NCI-H2081 treated with DMSO at 0.1 percent for 48 hours (cell line): ENCODE data around the gene ZW10.
A peak's percentile ranks its signal among the peaks of the same experiment; 100 is the strongest.
"Not testable (repeated sequence)": the region's sequence is repeated elsewhere in the genome, so short reads cannot be mapped to it uniquely, and the experiment has no call there.

ENCODE experiments used
- DNase-seq: peaks from one replicate; lab custom pipeline; 2025; lab: John Stamatoyannopoulos, UW

The ZW10 gene

GRCh38 chr11:113752932-113753331 lies 20.6 kb downstream of the ZW10 start:
- no peak for DNase-seq

GRCh38 chr11:113736323-113736722 lies 37.2 kb downstream of the ZW10 start:
- DNase-seq: no peak

GRCh38 chr11:113732092-113732491 lies 41.4 kb downstream of the ZW10 start:
- no peak for DNase-seq

- DNase-seq: peak; percentile 7
These were observed 42.4 kb downstream of the ZW10 start for GRCh38 chr11:113730887-113731726.

GRCh38 chr11:113729456-113729855 lies 44.0 kb downstream of the ZW10 start:
- no peak for DNase-seq

GRCh38 chr11:113728814-113729213 lies 44.7 kb downstream of the ZW10 start:
- DNase-seq: no peak

- no peak for DNase-seq
These were observed 47.6 kb downstream of the ZW10 start for GRCh38 chr11:113725913-113726312.

- no peak for DNase-seq
These were observed 48.1 kb downstream of the ZW10 start for GRCh38 chr11:113725407-113725806.

GRCh38 chr11:113724778-113725177 lies 48.7 kb downstream of the ZW10 start:
- DNase-seq: no peak

- DNase-seq: no peak
These were observed 49.7 kb downstream of the ZW10 start for GRCh38 chr11:113723787-113724186.

- no peak for DNase-seq
These were observed 50.6 kb downstream of the ZW10 start for GRCh38 chr11:113722934-113723333.

- DNase-seq: no peak
These were observed 51.3 kb downstream of the ZW10 start for GRCh38 chr11:113722221-113722620.

GRCh38 chr11:113721462-113722066 lies 51.9 kb downstream of the ZW10 start:
- no peak for DNase-seq

GRCh38 chr11:113720478-113720877 lies 53.0 kb downstream of the ZW10 start:
- DNase-seq: not testable (repeated sequence)

GRCh38 chr11:113715882-113716625 lies 57.4 kb downstream of the ZW10 start:
- DNase-seq: no peak

GRCh38 chr11:113715273-113715672 lies 58.2 kb downstream of the ZW10 start:
- no peak for DNase-seq

GRCh38 chr11:113710989-113711388 lies 62.5 kb downstream of the ZW10 start:
- no peak for DNase-seq

GRCh38 chr11:113705871-113706655 lies 67.4 kb downstream of the ZW10 start, which contains the start of gene TMPRSS5:
Gene TMPRSS5 (minus strand): TSS chr11:113706308. CDS start chr11:113706224, 84 bp downstream.
- no peak for DNase-seq

GRCh38 chr11:113703551-113703950 lies 69.9 kb downstream of the ZW10 start:
- DNase-seq: not testable (repeated sequence)

GRCh38 chr11:113701491-113701890 lies 72.0 kb downstream of the ZW10 start:
- no peak for DNase-seq

- DNase-seq: no peak
These were observed 75.0 kb downstream of the ZW10 start for GRCh38 chr11:113698515-113698914.
